NCI-H1417 treated with DMSO at 0.1 percent for 48 hours (cell line): ENCODE measurements around the gene TMEM54.

Experiments
- DNase-seq: peaks from one replicate; lab custom pipeline; 2025; lab: John Stamatoyannopoulos, UW

The TMEM54 gene

DNA sequence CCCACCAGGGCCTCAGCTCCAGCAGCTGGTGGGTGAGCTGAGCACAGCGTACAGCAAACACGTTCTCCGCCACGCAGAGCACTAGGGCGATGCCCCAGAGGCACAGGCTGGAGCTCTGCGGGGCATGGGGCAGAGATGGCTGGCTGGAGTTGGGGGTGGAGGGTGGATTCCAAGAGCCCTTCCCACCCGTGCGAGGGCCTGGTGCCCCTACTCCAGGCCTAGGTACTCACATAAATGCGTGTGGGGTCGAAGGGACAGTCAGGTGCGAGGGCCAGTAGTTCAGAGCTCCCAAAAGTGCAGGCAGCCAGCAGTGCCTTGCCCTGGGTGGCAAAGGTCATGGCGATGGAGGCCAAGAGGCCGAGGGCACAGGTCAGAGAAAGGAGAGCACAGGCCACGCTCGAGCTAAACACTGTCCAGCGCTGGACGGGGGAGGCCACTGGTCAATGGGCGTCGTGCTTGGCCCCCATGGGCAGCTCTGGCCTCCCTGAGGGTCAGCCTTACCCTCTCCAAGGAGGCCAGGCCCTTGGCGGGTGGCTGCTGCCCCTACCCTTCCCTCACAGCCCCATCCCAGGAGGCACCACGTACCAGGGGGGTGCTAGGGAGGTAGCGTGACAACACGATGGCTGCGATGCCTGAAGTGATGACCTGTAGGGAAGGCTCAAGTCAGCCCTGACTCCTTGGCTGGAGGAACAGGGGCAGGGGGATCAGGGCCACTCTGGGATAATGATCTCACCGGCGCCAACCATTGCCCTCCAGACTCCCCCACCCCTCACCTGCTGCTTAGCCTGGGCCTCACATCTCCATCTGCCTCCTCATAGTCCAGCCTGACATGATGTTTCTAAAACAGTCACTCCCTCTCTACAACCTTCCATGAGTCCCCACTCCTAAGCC lies 5.6 kb downstream of the TMEM54 start:
- DNase-seq = no peak

DNA sequence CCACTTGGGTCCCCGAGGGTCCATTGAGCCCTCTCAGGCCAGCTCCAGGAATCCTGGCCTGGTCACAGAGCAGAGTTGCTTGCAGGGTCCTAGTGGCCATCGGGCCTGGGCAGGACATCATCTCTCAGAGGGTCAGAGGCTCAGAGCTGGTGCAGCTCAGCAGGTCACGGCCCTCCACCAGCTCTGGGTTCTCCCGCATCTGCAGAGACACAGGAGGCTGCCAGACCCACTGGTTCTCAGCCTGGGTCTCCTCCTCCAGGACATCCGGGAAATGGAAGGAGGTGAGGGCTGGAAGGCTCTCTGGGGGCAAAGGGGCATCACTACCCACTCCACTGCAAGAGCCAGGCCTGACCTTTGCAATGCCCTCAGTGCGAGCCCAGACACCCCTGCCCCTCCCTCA lies 6.5 kb downstream of the TMEM54 start:
- DNase-seq = no peak

DNA sequence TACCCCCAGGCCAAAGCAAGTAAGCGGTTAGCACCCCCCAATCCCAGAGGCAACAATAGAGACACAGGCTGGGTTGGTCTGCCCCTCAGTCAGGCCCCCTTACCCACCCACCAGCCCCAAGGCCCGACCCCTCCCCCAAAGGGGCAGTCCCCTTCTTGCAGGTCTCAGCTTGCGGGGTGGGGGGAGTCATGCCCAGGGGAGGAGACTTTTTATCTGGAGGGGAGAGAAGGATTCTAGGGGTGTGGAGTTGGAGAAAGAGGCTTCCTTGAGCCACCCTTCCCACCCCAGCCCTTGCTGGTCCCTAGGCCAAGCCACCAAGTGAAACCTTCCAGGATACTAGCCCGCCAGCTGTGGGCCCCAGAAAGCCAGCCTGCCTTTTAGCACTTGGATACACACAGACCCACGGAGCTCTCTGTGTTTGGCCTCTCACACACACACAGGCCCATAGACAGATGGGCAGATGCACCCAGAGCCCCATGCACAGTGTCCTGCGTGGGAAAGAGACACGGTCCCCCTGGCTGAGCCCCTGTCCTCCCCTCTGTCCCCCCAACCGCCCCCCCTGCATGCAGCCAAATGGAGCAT lies 7.1 kb downstream of the TMEM54 start:
- DNase-seq = no peak

GRCh38 chr1:32893198-32894018 lies 7.8 kb downstream of the TMEM54 start:
- DNase-seq = no peak

DNA sequence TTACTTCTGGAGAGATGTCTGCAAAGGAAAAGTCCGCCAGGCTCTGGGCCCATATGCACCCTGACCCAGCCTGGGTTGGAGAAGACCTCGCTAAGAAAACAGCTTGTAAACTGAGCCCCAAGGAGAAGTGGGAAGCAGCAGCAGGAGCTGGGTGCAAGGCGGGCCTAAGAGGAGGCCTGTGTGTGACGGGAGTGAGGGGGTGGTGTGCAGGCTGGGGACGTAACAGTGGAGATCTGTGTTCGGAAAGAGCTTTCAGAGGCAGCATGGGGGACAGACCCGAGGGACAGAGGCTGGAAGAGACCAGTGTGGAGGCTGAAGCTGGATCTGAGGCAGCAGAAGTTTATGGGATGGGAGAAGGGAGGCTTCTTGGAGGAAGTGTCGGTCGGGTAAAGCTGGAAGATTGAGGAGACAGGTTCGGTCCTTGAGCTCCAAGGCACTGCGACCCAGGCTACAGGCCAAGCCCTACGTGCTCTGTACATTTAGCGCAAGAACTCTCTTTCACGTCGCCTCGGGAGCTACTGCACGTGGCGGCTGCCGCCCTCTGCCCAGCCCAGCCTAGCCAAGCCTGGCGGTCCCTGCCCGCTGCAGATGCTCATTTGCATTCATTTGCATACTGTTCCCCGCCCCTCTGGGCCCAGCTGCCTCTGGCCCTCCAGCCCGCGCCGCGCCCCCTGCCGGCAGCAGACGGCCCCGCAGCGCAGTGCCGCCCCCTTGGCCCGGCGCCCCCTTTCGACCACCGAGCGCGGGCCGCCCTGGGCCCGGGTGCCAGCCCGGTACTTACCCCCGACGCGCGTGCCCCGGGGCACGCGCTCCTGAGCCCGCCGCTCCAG lies 8.6 kb downstream of the TMEM54 start:
- no peak for DNase-seq

DNA sequence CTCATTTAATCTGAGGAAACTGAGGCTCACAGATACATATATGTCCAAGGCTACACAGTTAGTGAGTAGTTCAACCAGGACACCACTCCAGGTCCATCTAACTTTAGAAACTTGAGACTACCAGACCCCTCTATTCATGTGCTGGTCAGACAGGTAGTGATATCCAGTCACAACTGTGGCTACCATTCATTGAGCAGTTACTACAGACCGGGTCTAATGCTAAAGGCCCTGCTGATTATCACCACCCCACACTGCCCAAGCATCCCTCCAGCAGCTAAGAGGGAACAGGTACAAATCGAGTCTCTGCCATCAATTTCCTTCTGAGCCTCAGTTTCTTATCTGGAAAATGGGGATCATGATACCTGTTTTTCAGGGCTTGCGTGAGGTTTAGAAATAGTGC lies 9.6 kb downstream of the TMEM54 start:
- DNase-seq = no peak

- no peak for DNase-seq
These were observed 10.0 kb downstream of the TMEM54 start for GRCh38 chr1:32891241-32891570.

DNA sequence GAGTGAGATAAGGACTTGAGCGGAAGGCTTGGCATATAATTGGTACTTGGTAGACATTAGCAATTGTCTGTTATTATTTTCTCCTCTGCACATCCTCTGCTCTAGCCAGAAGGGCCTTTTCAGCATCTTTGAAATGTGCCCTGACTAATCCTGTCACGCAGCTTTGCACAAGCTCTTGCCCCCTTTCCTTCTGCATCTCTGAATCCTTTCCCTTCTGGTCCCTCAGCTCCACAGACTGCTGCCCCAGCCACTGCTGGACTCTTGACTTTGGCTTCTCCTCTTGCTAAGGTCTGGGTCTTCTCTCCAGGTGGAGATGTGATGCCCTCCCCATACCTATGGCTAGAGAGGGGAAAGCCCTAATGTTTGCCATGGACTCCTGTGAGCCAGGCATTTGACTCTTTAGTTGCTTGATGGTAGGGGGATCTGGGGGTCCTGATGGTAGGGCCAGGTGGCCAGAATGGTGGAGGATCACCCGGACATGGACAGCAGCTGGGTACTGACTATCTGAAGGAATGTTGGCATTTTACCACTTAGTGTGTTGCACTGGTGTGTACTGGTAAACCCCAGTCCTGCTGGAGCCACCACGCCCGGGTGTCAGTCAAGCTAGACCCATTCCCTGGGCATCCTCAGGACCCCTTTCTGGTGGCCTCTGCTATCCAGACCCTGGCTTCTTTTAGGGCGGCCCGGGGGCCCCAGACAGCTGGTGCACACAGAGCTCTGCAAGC lies 10.5 kb downstream of the TMEM54 start:
- no peak for DNase-seq

DNA sequence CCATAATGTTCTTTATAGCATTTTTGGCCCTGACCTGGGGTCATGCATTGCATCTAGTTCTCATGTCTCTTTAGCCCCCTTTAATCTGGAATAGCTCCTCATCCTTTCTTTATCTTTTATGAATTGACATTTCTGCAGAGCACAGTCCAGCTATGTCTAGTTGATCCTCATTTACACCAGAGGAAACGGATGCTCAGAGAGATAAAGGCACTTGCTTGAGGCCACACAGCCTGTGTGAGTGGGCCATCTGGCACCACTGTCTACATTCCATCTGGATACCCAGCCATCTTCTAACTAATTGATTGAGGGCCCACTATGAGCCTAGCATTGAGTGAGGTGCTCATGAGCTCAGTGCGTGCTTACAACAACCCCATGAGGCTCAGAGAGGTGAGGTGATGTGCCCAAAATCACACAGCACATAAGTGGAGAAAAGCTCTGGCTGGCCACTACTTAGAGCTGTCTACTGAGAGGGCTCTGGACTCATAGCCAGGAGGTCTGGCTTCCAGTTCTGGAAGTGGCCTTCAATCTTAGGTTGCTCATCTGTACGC lies 11.4 kb downstream of the TMEM54 start:
- DNase-seq = no peak

GRCh38 chr1:32888677-32889420 lies 12.3 kb downstream of the TMEM54 start:
- no peak for DNase-seq

- no peak for DNase-seq
These were observed 13.1 kb downstream of the TMEM54 start for GRCh38 chr1:32888134-32888533.

GRCh38 chr1:32887623-32888022 lies 13.6 kb downstream of the TMEM54 start:
- DNase-seq = no peak

- no peak for DNase-seq
These were observed 14.3 kb downstream of the TMEM54 start for GRCh38 chr1:32886828-32887414.

- no peak for DNase-seq
These were observed 15.0 kb downstream of the TMEM54 start, which contains the start of gene HPCA for GRCh38 chr1:32886004-32886827. Gene HPCA, plus strand, starts transcription at chr1:32886491. Its CDS starts 2,408 bp downstream, at chr1:32888899.

GRCh38 chr1:32885676-32886003 lies 15.5 kb downstream of the TMEM54 start:
- no peak for DNase-seq

GRCh38 chr1:32884726-32885125 lies 16.5 kb downstream of the TMEM54 start:
- no peak for DNase-seq

GRCh38 chr1:32884032-32884372 lies 17.2 kb downstream of the TMEM54 start:
- DNase-seq = no peak

DNA sequence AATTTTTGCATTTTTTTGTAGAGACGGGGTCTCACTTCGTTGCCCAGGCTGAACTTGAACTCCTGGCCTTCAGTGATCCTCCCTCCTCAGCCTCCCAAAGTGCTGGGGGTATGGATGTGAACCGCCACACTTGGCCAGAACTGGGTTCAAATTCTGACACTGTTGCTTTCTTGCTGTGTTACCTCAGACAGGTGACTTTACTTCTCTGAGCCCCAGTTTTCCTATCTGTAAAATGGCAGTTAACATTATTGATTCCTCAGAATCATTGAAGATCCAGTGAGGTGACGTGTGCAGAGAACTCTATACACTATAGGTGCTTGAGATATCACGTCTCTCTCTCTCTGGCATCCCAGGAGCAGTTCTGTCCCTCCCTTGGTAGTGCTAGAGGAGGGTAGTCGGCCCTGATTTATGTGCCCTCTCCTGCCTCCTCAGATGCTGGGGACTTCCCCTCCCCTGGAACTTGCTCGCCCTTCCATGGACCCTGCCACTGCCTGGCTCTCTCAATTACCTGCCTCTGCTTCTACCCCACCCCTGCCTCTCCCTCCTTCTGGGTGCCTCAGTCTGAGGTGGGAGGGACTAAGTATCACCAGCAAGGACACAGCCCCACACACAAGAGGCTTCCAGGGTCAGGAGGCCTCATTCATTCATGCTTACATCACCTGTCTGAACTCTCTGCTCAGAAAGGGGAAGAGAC lies 17.7 kb downstream of the TMEM54 start:
- DNase-seq = no peak
